Activated CD4-positive, alpha-beta T cell treated with anti-CD3 and anti-CD28 coated beads, Interleukin-2, amount 10 ng/mL, durations not matched to agents 24 days and 14 days (primary cell): ENCODE measurements around the gene FGF4. TPM values are rescaled to one million over a fixed set of nuclear protein-coding genes. Genes with fewer than 3 reads are reported as not detected.

Source experiments
- DNase-seq: peaks from one replicate; pipeline ENCODE4 v3.0.0; 2022
- H3K27ac Mint-ChIP-seq: one replicate; pipeline ENCODE4 v1.8.0; 2022; ENCODE audit warnings: mild to moderate bottlenecking, mixed read lengths
- H3K27me3 Mint-ChIP-seq: one replicate; pipeline ENCODE4 v1.8.0; 2022; ENCODE audit warnings: mixed read lengths
- H3K36me3 Mint-ChIP-seq: one replicate; pipeline ENCODE4 v1.8.0; 2022; ENCODE audit warnings: low read depth, mild to moderate bottlenecking, mixed read lengths
- H3K4me1 Mint-ChIP-seq: one replicate; pipeline ENCODE4 v1.8.0; 2021; ENCODE audit warnings: mixed read lengths
- H3K4me3 Mint-ChIP-seq: one replicate; pipeline ENCODE4 v1.8.0; 2022; ENCODE audit warnings: mild to moderate bottlenecking, moderate library complexity, mixed read lengths
- H3K9me3 Mint-ChIP-seq: one replicate; pipeline ENCODE4 v1.8.0; 2021; ENCODE audit warnings: mixed read lengths
- intact Hi-C: fragments of 100-400 bp; cut with micrococcal nuclease; formaldehyde crosslinking; loops from one replicate; pipeline ENCODE4 v1.15.1; 2023
- total RNA-seq: library from RNA; stranded (reverse); gene quantifications from 2 replicates; pipeline ENCODE4 v1.2.3, GENCODE V29; 2022

Gene FGF4
- total RNA-seq, 1 donor from 2014 or later = not detected

DNA sequence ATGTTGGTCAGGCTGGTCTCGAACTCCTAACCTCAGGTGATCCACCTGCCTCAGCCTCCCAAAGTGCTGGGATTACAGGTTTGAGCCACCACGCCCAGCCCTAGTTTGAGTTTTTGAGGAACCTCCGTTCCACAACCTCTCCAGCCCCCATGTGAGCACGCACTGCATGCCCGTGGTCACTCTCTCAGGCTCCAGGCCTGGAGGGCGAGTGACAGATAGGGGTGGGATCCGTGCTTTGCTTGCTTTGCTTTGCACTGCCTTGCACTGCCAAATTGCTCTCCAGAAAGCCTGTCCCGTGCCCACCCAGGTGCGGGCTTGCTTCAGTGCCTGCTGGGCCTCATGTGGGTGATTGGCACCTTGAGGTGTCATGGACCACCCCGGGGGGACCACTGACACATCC, 29.9 kb downstream of the FGF4 start:
- no peaks in the 10 kb centered on the region for H3K36me3 Mint-ChIP-seq
- intact Hi-C loops = no loop called here
- H3K4me1 Mint-ChIP-seq = no peaks in the 10 kb centered on the region
- H3K27ac Mint-ChIP-seq = no peak overlapping the region
- H3K4me3 Mint-ChIP-seq = no peak overlapping the region
- no peaks in the 10 kb centered on the region for H3K9me3 Mint-ChIP-seq
- DNase-seq = no peak
- H3K27me3 Mint-ChIP-seq = no peaks in the 10 kb centered on the region

DNA sequence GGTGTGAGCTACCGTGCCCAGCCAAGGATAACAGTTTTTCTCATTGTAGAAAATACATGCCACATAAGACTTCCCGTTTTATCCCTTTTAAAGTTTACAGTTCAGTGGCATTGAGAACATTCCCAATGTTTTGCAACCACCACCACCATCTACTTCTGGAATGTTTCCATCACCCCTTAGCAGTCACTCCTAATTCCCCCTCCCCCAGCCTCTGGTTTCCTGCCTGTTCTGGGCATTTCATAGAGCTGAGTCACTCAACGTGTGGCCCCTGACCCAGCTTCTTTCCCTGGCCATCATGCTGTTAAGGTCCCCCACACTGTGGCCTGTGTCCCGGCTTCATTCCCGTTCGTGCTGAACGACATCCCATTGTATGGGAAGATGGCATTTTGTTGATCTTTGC, 30.7 kb downstream of the FGF4 start:
- H3K27ac Mint-ChIP-seq = no peak overlapping the region
- no peak overlapping the region for H3K4me3 Mint-ChIP-seq
- intact Hi-C loops = no loop called here
- no peak for DNase-seq
- no peaks in the 10 kb centered on the region for H3K4me1 Mint-ChIP-seq
- H3K27me3 Mint-ChIP-seq = no peaks in the 10 kb centered on the region
- no peaks in the 10 kb centered on the region for H3K9me3 Mint-ChIP-seq
- no peaks in the 10 kb centered on the region for H3K36me3 Mint-ChIP-seq

DNA sequence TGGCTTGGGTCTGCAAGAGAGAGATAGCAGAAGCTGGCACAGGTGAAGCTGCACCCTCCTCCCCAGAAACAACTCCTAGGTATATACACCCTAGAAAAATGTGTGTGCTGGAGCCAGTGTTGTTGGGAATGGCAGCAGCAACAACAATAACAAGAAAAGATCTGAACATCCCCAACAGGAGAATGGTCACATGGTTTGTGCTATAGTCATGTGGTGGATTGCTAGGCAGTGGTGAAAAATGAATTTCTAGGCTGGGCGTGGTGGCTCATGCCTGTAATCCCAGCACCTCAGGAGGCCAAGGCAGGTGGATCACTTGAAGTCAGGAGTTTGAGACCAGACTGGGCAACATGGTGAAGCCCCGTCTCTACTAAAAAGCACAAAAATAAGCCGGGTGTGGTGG, 40.3 kb downstream of the FGF4 start:
- H3K4me1 Mint-ChIP-seq = no peaks in the 10 kb centered on the region
- H3K27me3 Mint-ChIP-seq = no peaks in the 10 kb centered on the region
- no peak for DNase-seq
- H3K27ac Mint-ChIP-seq = no peak overlapping the region
- H3K4me3 Mint-ChIP-seq = no peak overlapping the region
- H3K9me3 Mint-ChIP-seq = no peaks in the 10 kb centered on the region
- H3K36me3 Mint-ChIP-seq = no peaks in the 10 kb centered on the region
- intact Hi-C loops = no loop called here

DNA sequence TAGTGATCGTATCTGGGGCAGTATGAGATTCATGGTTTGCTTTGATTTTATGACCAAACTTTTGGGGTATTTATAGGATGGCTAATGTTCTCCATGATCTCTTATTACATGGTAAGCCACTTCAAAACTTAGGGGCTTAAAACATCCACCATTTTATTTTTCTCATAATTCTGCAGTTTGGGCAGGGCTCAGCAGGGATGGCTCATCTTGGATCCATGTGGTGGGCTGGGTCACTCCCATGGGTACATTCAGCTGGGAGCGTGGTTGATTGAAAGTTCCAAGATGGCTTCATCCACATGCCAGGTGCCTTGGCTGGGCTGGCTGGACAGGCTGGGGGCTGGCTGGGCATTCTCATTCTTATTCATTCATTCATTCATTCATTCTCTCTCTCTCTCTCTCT, 40.8 kb downstream of the FGF4 start:
- no peaks in the 10 kb centered on the region for H3K27me3 Mint-ChIP-seq
- intact Hi-C loops = no loop called here
- H3K9me3 Mint-ChIP-seq = no peaks in the 10 kb centered on the region
- no peak overlapping the region for H3K27ac Mint-ChIP-seq
- H3K36me3 Mint-ChIP-seq = no peaks in the 10 kb centered on the region
- H3K4me1 Mint-ChIP-seq = no peaks in the 10 kb centered on the region
- no peak overlapping the region for H3K4me3 Mint-ChIP-seq
- no peak for DNase-seq

DNA sequence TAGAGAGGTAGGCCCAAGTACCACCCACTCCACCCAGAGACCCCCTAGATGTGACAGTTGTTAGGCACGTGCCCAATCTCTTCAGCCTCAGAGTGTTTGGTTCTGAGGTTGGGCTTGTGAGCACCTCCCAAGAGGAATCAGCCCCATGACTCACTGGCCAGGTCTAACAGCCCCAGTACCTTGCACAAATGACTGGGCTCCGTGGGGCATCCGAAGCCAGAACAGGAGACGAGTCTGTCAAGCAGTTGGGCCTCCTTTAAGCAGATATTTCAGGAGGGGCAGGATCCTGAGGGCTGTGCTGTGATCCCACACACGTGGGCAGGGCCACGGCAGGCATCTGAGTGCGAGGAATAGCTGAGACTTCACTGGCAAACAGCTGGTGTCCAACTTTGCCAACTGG, 42.2 kb downstream of the FGF4 start:
- DNase-seq = no peak
- intact Hi-C loops = no loop called here
- Mint-ChIP-seq H3K4me1 (no peaks in the 10 kb centered on the region), H3K27ac (no peak overlapping the region), H3K9me3 (no peaks in the 10 kb centered on the region), H3K4me3 (no peak overlapping the region), H3K27me3 (no peaks in the 10 kb centered on the region), H3K36me3 (no peaks in the 10 kb centered on the region)

DNA sequence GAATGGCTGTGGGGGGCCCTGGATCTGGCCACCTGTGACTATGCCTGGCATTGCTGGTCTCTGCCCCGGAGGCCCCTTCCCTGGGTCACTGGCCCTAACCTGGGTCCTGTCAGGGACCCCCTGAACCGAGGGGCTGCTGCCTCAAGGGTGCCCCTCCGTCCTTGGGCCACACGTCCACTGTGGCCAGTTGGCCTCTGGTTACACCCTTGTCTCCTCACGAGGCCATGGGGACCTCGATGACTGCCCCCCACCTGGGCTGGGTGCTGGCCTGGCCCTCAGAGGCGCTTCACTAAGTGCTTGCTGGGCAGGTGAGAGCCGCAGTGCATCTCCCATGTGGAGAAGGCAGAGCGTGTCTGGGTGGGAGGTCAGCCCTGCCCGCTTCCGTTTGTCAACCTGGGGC, 44.0 kb downstream of the FGF4 start:
- Mint-ChIP-seq H3K9me3 (no peaks in the 10 kb centered on the region), H3K27ac (no peak overlapping the region), H3K4me1 (no peaks in the 10 kb centered on the region), H3K4me3 (no peak overlapping the region), H3K27me3 (peaks cover 2% of the 10 kb centered on the region), H3K36me3 (no peaks in the 10 kb centered on the region)
- intact Hi-C loops = no loop called here
- DNase-seq = no peak

DNA sequence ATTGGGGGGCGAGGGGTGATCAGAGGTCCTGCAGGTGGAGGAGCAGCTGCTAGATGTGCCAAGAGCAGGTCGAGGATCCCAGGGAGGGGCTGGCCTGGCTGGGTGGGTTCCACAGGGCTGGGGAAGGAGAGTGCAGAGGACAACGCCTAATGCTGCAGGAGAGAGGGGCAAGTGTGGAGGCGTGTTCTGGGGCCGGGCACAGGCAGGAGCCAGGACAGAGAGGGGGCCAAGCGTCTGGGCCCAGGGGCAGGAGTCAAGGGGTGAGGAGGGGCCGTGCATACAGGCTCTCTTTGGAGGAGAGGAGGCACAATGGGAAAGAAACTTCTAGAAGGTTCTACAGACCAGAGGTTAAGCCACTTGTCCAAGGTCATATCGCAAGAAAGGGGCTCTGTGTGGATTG, 44.6 kb downstream of the FGF4 start:
- Mint-ChIP-seq H3K4me3 (no peak overlapping the region), H3K4me1 (no peaks in the 10 kb centered on the region), H3K27ac (no peak overlapping the region), H3K9me3 (no peaks in the 10 kb centered on the region), H3K36me3 (no peaks in the 10 kb centered on the region), H3K27me3 (peaks cover 3% of the 10 kb centered on the region)
- no peak for DNase-seq
- intact Hi-C loops = no loop called here

DNA sequence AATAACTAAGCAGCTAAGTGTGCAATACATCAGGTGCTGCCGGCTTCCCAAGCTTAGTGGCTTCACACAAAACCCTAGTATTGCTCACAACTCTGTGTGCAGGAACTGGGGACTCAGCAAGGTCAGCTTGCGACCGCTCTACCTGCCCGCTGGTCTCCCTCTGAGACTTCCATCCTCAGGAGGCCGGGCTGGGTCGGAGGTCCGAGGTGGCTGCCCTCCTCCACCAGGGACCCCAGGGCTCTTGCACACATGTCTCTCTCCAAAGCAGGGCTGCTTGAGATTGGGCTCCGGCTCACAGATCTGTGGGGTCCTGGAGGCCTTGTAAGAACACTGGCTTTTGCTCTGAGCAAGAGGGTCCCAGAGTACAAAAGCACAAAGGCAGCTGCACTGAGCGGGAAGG, 45.9 kb downstream of the FGF4 start:
- intact Hi-C loops = no loop called here

DNA sequence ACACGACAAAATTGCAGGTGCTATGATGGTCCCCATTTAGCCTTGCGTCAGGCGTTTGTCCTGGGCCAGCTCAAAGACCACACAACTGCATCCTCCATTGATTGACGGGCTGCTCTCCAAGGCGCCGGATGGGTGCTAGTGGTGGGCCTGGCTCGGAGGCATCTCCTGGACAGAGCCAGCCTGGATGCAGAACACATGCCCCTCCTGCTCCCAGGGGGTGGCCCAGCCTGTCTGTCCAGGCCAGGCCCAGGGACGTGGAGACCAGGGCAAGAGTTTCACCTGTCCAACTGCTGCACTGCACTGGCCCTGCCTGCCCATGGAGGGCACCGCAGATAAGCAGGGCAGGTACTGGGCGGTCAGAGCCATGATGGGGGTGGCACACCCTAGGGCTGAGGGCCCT, 47.9 kb downstream of the FGF4 start:
- H3K27ac Mint-ChIP-seq = no peak overlapping the region
- H3K27me3 Mint-ChIP-seq = peaks cover 16% of the 10 kb centered on the region
- intact Hi-C loops = no loop called here

More for the DNA sequence above, 45.9 kb downstream of the FGF4 start:
- Mint-ChIP-seq H3K4me3 (no peak overlapping the region), H3K27ac (no peak overlapping the region), H3K4me1 (no peaks in the 10 kb centered on the region), H3K9me3 (no peaks in the 10 kb centered on the region), H3K36me3 (no peaks in the 10 kb centered on the region), H3K27me3 (peaks cover 11% of the 10 kb centered on the region)
- DNase-seq = no peak

DNA sequence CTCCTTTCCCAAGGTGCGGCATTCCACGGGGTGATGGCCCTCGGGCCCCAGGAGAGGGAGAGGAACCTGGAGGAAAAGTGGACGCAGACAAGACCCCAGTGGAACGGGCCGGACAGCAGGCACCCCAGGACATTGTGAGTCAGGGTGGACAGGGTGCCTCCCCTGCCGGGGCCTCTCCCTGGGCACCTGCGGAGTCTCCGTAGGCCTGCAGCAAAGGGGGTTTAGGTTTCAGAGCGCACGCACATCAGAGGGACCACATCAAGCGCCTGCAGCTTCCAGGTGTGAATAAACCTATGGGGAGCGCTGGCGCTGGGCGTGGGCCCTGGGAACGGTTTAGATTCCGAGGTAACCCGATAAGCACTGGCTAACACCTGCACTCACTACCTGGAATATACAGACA, 48.7 kb downstream of the FGF4 start:
- Mint-ChIP-seq H3K27me3 (peaks cover 23% of the 10 kb centered on the region), H3K36me3 (no peaks in the 10 kb centered on the region), H3K27ac (no peak overlapping the region)

More for the DNA sequence above, 47.9 kb downstream of the FGF4 start:
- Mint-ChIP-seq H3K36me3 (no peaks in the 10 kb centered on the region), H3K9me3 (no peaks in the 10 kb centered on the region), H3K4me3 (no peak overlapping the region), H3K4me1 (no peaks in the 10 kb centered on the region)
- no peak for DNase-seq

DNA sequence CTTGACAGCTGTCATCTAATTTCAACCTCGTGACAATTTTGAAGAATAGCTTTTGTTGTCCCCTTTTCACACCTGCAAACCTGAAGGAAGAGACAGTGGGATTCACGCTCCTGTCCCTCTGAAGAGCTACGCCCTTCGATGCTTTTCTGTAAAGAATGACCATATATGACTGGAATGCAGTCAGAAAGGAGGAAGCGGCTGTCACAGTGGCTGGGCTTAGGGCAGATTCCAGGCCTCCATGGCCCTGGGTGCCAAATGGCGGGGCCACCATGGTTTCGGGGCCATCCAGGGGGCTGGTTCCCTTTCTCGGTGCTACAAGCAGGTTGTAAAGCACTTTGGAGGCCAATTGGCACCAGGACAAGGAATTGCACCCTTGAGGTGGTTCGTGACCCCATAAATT, 49.1 kb downstream of the FGF4 start:
- intact Hi-C loops = no loop called here
- Mint-ChIP-seq H3K36me3 (no peaks in the 10 kb centered on the region), H3K27me3 (peaks cover 26% of the 10 kb centered on the region), H3K4me3 (no peak overlapping the region), H3K4me1 (no peaks in the 10 kb centered on the region), H3K27ac (no peak overlapping the region), H3K9me3 (no peaks in the 10 kb centered on the region)
- no peak for DNase-seq

More for the DNA sequence above, 48.7 kb downstream of the FGF4 start:
- no peaks in the 10 kb centered on the region for H3K9me3 Mint-ChIP-seq
- no peak overlapping the region for H3K4me3 Mint-ChIP-seq
- H3K4me1 Mint-ChIP-seq = no peaks in the 10 kb centered on the region
- no peak for DNase-seq
- intact Hi-C loops = no loop called here

DNA sequence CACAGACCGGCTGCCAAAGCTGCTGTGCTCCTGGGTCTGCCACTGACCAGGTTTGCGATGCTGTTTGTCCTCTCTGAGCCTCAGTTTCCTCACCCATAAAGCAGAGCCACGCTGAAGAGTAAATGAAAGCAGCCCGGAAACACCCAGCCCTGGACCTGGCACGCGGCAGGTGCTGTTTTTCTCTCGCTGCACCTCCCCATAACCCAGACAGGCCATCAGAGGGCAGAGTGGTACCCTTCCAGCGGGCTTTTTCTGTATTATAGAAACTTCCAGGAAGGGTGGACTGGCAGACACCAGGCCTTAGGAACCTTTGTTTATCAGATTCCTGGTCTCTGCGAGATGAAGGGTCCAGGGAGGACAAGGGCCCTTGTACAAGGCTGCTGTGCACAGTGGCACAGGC, 53.4 kb downstream of the FGF4 start:
- Mint-ChIP-seq H3K4me3 (no peak overlapping the region), H3K9me3 (no peaks in the 10 kb centered on the region), H3K27me3 (peaks cover 49% of the 10 kb centered on the region), H3K36me3 (no peaks in the 10 kb centered on the region), H3K27ac (no peak overlapping the region), H3K4me1 (peaks cover 2% of the 10 kb centered on the region)
- no peak for DNase-seq
- intact Hi-C loops = no loop called here

DNA sequence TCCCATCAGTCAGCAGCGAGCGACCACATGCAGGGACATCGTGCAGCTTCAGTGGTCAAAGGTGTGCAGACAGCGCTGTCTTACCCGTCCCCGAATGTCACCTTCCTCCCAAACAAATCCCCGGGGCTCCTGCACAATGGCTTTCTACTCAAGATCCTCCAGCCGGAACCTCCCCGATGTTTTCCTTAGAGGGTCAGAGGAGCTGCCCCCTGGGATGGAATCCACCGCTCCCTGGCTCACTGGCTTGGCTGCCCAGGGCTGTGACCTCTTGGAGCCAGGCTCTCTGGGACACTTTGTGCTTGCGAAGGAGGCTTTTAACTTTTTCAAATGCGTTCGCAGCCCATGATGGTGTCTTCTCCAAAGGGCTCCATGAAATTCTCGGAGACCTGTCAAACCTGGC, 54.0 kb downstream of the FGF4 start:
- Mint-ChIP-seq H3K36me3 (no peaks in the 10 kb centered on the region), H3K27me3 (peaks cover 47% of the 10 kb centered on the region), H3K4me3 (no peak overlapping the region), H3K27ac (no peak overlapping the region), H3K4me1 (peaks cover 2% of the 10 kb centered on the region), H3K9me3 (no peaks in the 10 kb centered on the region)
- DNase-seq = no peak
- intact Hi-C loops = no loop called here
